ENCODE measurements around the gene KRTAP13-1.

- TF ChIP-seq POLR2A (IDR thresholded peaks at IDR 0.05) (no peak), CTCF (IDR thresholded peaks at IDR 0.05) (no peak)
These were observed 47.3 kb upstream of the KRTAP13-1 start, which contains the start of gene KRTAP23-1 for GRCh38 chr21:30348506-30348905.
